A549 treated with Hydrocortisone at 1 μM for 4 hours (cell line): ENCODE data around the gene GPBP1. TPM values are rescaled to one million over a fixed set of nuclear protein-coding genes. Genes with fewer than 3 reads are reported as not detected.

ENCODE experiments used
- total RNA-seq: library from RNA; stranded (reverse); fragments of 200-300 nt; extraction: Qiagen RNA extraction; gene quantifications from 5 replicates; pipeline ENCODE4 v1.2.3, GENCODE V29; 2022

The GPBP1 gene
- total RNA-seq, result 35.8 to 48.2 TPM (median 38.2 TPM) in 5 replicates

GRCh38 chr5:57173319-57174127 is at the start of gene GPBP1:
Gene GPBP1 (plus strand): TSS chr5:57174059. CDS start chr5:57214131, 40,072 bp downstream.

Other genes starting within 250 kb of the GPBP1 start
- gene MIER3, start 221.9 kb upstream of the GPBP1 start, total RNA-seq, result 6.0 to 13.8 TPM (median 11.2 TPM) in 5 replicates